ENCODE data around the gene ADGRL3. TPM values are rescaled to one million over a fixed set of nuclear protein-coding genes. Genes with fewer than 3 reads are reported as not detected.

ADGRL3 gene
- total RNA-seq, 1 donor from 2014 or later, result 18.7 TPM

GRCh38 chr4:62075521-62075920, 875.4 kb downstream of the ADGRL3 start:
- Mint-ChIP-seq H3K9me3 (ENCODE audit: unreplicated experiment) (no peaks in the 10 kb centered on the region), H3K36me3 (ENCODE audit: unreplicated experiment) (peaks cover under 1% of the 10 kb centered on the region), H3K27ac (ENCODE audit: unreplicated experiment) (no peak overlapping the region), H3K4me1 (ENCODE audit: unreplicated experiment) (no peaks in the 10 kb centered on the region), H3K4me3 (ENCODE audit: unreplicated experiment) (no peak overlapping the region), H3K27me3 (ENCODE audit: unreplicated experiment) (no peaks in the 10 kb centered on the region)
- no peak for TF ChIP-seq CTCF (IDR thresholded peaks at IDR 0.05)
- DNase-seq (ENCODE audit: extremely low spot score, unreplicated experiment), result no peak

GRCh38 chr4:62077406-62077805, 877.3 kb downstream of the ADGRL3 start:
- no peaks in the 10 kb centered on the region for H3K27me3 Mint-ChIP-seq (ENCODE audit: unreplicated experiment)
- TF ChIP-seq CTCF (IDR thresholded peaks at IDR 0.05), result no peak

DNA sequence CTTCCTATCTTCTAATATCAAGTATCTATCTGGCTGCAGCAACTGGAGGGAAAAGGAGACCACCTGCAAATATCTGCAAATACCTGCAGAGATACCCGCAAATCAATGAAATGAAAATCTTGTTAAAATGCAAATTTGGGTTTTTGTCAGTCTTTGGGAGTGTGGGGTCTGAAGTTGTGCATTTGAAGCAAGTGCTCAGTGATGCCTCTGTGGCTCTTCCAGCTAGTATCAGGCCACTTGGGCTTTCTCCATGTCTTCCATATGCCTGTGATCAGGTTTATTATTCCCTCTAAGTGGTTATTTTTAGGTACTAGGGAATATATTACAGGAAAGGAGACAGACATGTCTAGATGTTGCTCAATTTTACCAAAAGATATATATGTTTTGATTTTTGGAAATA, 880.3 kb downstream of the ADGRL3 start:
- Mint-ChIP-seq H3K36me3 (ENCODE audit: unreplicated experiment) (no peaks in the 10 kb centered on the region), H3K27me3 (ENCODE audit: unreplicated experiment) (no peaks in the 10 kb centered on the region), H3K9me3 (ENCODE audit: unreplicated experiment) (no peaks in the 10 kb centered on the region), H3K4me3 (ENCODE audit: unreplicated experiment) (no peak overlapping the region), H3K4me1 (ENCODE audit: unreplicated experiment) (no peaks in the 10 kb centered on the region), H3K27ac (ENCODE audit: unreplicated experiment) (no peak overlapping the region)
- DNase-seq (ENCODE audit: extremely low spot score, unreplicated experiment), result no peak
- TF ChIP-seq CTCF (IDR thresholded peaks at IDR 0.05), result no peak

More at GRCh38 chr4:62077406-62077805, 877.3 kb downstream of the ADGRL3 start:
- no peaks in the 10 kb centered on the region for H3K4me1 Mint-ChIP-seq (ENCODE audit: unreplicated experiment)
- DNase-seq (ENCODE audit: extremely low spot score, unreplicated experiment), result no peak
- no peaks in the 10 kb centered on the region for H3K9me3 Mint-ChIP-seq (ENCODE audit: unreplicated experiment)
- H3K36me3 Mint-ChIP-seq (ENCODE audit: unreplicated experiment), result no peaks in the 10 kb centered on the region
- H3K27ac Mint-ChIP-seq (ENCODE audit: unreplicated experiment), result no peak overlapping the region
- H3K4me3 Mint-ChIP-seq (ENCODE audit: unreplicated experiment), result no peak overlapping the region

- H3K27me3 Mint-ChIP-seq (ENCODE audit: unreplicated experiment), result no peaks in the 10 kb centered on the region
- H3K4me1 Mint-ChIP-seq (ENCODE audit: unreplicated experiment), result no peaks in the 10 kb centered on the region
- H3K27ac Mint-ChIP-seq (ENCODE audit: unreplicated experiment), result no peak overlapping the region
- TF ChIP-seq CTCF (IDR thresholded peaks at IDR 0.05), result no peak
- no peak for DNase-seq (ENCODE audit: extremely low spot score, unreplicated experiment)
- no peaks in the 10 kb centered on the region for H3K36me3 Mint-ChIP-seq (ENCODE audit: unreplicated experiment)
- no peak overlapping the region for H3K4me3 Mint-ChIP-seq (ENCODE audit: unreplicated experiment)
- peaks cover 16% of the 10 kb centered on the region for H3K9me3 Mint-ChIP-seq (ENCODE audit: unreplicated experiment)
Observed at GRCh38 chr4:62087706-62088105, 887.6 kb downstream of the ADGRL3 start.

DNA sequence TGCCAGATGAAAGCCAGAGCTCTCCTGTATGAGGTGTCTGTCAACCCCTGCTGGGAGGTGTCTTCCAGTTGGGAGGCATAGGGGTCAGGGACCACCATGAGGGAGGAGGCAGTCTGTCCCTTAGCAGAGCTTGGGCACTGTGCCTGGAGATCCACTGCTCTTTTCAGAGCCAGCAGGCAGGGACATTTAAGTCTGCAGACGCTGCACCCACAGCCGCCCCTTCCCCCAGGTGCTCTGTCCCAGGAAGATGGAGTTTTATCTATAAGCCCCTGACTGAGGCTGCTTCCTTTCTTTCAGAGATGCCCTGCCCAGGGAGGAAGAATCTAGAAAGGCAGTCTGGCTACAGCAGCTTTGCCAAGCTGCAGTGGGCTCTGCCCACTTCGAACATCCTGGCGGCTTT, 893.6 kb downstream of the ADGRL3 start:
- no peaks in the 10 kb centered on the region for H3K4me1 Mint-ChIP-seq (ENCODE audit: unreplicated experiment)
- no peak overlapping the region for H3K27ac Mint-ChIP-seq (ENCODE audit: unreplicated experiment)
- H3K4me3 Mint-ChIP-seq (ENCODE audit: unreplicated experiment), result no peak overlapping the region
- peaks cover 7% of the 10 kb centered on the region for H3K27me3 Mint-ChIP-seq (ENCODE audit: unreplicated experiment)
- no peaks in the 10 kb centered on the region for H3K36me3 Mint-ChIP-seq (ENCODE audit: unreplicated experiment)
- peaks cover 23% of the 10 kb centered on the region for H3K9me3 Mint-ChIP-seq (ENCODE audit: unreplicated experiment)
- DNase-seq (ENCODE audit: extremely low spot score, unreplicated experiment), result no peak
- no peak for TF ChIP-seq CTCF (IDR thresholded peaks at IDR 0.05)

Measured in osteocyte (in vitro differentiated cells).